GM12891 (cell line): Measurements from ENCODE around the gene NDUFA12.

Experiments
- DNase-seq: peaks from one replicate; pipeline ENCODE4 v3.0.0; 2011; ENCODE audit warnings: low spot score; ENCODE audit not compliant: insufficient read length
- FAIRE-seq: peaks from 2 replicates; lab custom pipeline; 2011; peaks lifted over from hg19 to GRCh38; lab: Jason Lieb, UNC
- PAX5 ChIP-seq: IDR thresholded peaks from 2 replicates; pipeline ENCODE4 v1.6.1; 2011; ENCODE audit warnings: low read length, moderate library complexity, mild to moderate bottlenecking; ENCODE audit not compliant: insufficient read depth, severe bottlenecking
- POLR2A ChIP-seq: IDR thresholded peaks from 2 replicates; pipeline ENCODE4 v1.6.1; 2011; ENCODE audit warnings: low read depth, low read length, control low read depth
- POLR2AphosphoS5 ChIP-seq: IDR thresholded peaks from 2 replicates; pipeline ENCODE4 v1.6.1; 2011; ENCODE audit warnings: low read depth, low read length, control low read depth
- POU2F2 ChIP-seq: IDR thresholded peaks from 2 replicates; pipeline ENCODE4 v1.6.1; 2011; ENCODE audit warnings: low read depth, mild to moderate bottlenecking, control low read depth, low read length, moderate library complexity
- SPI1 ChIP-seq: IDR thresholded peaks from 2 replicates; pipeline ENCODE4 v1.6.1; 2011; ENCODE audit warnings: low read depth, low read length, control low read depth
- TAF1 ChIP-seq: IDR thresholded peaks from 2 replicates; pipeline ENCODE4 v1.6.1; 2011; ENCODE audit warnings: low read depth, low read length, control low read depth

The NDUFA12 gene

GRCh38 chr12:94983321-94983720 is 20.2 kb downstream of the NDUFA12 start:
- TF ChIP-seq SPI1 = no peak
- no peak for TF ChIP-seq TAF1
- no peak for TF ChIP-seq PAX5
- no peak for TF ChIP-seq POLR2AphosphoS5
- no peak for TF ChIP-seq POLR2A
- no peak for DNase-seq
- FAIRE-seq = no peak

DNA sequence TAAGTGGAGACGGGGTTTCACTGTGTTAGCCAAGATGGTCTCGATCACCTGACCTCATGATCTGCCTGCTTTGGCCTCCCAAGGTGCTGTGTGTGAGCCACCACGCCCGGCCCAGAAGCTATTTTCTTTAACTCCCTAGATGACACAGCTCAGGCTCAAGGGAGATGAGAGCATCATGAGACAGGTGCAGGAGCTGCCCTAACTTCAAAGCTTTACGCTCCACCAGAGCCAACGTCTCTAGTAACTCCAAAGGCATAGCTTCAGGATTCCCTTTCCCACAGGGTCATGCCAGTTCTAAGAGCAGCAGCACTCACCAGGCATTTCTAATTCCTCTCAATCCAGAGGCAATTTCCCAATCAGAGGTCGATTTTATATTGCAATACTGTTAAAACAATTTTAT is 21.0 kb downstream of the NDUFA12 start:
- no peak for DNase-seq
- TF ChIP-seq PAX5 = no peak
- no peak for FAIRE-seq

- no peak for DNase-seq
Measured at GRCh38 chr12:94980577-94980976, 22.9 kb downstream of the NDUFA12 start.

DNA sequence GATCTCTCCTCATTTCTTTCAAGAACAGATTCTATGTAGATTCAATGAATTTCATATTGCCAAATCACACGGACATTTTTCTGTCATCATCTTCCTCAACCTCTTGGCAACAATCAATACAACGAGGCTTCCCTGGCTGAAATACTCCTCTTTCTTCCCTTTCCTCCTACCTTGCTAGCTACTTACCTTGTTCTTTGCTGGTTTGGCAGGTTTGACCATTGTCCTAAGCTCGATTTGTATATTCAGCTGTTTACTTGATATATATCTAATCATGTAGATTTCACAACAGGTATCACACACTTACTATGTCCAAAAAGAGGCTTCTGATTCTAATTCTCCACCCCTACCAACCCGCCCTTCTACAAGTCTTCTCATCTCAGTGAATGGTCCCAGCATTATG is 23.6 kb downstream of the NDUFA12 start:
- TF ChIP-seq TAF1 (no peak), POLR2A (no peak), POLR2AphosphoS5 (no peak)
- no peak for FAIRE-seq
- no peak for DNase-seq

More at GRCh38 chr12:94980577-94980976, 22.9 kb downstream of the NDUFA12 start:
- FAIRE-seq = no peak
- TF ChIP-seq POLR2AphosphoS5 (no peak), TAF1 (no peak), PAX5 (no peak), SPI1 (no peak), POU2F2 (no peak), POLR2A (no peak)

DNA sequence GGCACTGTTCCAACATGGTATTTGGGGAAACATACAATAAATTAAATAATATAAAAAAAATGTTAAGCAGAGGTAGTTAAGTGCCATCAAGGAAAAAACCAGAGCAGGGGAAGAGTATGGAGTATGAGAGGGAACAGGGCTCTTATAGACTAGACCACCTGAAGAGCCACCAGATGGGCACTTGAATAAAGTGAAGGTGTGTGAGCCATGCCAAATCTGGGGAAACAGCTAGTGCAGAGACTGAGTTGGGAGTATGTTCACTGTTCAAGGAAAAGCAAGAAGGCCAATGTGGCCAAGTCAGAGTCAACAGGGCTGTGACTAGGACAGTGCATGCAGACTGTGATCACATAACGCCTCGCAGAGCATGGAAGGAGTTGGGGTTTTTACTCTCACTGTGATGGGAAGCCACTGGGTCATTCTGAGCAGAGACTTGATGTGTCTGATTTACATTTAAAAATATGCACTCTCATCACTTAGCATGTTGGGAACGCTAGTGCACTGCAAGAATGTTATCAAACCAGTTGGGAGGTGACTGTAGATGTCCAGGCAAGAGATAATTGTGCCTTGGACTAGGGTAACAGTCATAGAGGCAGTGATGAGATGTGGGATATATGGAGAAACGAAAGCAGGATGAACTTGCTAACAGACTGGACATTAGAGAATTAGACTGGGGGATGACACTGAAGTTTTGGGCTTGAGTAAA is 25.6 kb downstream of the NDUFA12 start:
- DNase-seq (no peak), FAIRE-seq (no peak)
- TF ChIP-seq TAF1 = no peak
- no peak for TF ChIP-seq SPI1
- TF ChIP-seq PAX5 = no peak
- TF ChIP-seq POLR2AphosphoS5 = no peak
- TF ChIP-seq POU2F2 = no peak
- TF ChIP-seq POLR2A = no peak

DNA sequence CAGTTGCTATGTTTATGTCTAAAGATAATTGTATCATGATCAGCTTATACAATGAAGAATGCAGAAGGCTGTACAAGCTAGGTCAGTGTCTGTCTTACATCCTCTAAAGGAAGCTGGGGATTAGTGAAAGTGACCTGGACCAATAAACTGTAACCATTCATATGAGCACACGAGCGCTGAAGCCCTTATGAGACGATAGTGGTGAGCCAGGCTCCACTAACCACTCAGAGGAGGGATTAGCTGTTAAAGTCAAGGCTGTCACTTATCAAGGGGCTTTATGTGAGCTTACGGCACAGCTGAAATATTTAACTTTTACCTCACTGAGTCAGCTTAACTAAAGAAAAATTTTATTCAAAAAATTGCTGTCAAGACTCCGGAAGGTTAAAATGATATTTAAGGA is 30.3 kb downstream of the NDUFA12 start:
- no peak for DNase-seq
- no peak for TF ChIP-seq POLR2AphosphoS5
- TF ChIP-seq TAF1 = no peak
- no peak for TF ChIP-seq POLR2A
- no peak for TF ChIP-seq SPI1
- TF ChIP-seq PAX5 = no peak
- TF ChIP-seq POU2F2 = no peak
- no peak for FAIRE-seq

DNA sequence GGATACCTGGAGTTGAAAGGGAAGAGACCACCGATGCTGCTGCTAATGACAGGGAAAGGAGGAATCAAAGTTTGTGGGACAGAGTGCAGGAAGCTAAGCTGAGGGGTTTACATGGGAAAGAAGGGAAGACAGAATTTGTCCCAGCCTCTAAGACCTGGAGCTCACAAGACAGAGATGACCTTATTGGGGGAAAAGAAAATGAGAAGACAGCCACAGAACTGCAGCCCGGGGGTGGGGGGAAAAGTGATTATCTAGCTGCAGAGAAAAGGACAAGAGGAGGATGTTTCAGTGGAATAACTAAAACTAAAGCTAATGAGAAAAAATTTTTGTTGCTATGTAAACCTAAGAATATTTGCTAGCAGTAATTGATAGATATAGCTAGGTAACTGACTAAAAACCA is 30.7 kb downstream of the NDUFA12 start:
- DNase-seq (no peak), FAIRE-seq (no peak)
- TF ChIP-seq POLR2AphosphoS5 (no peak), POLR2A (no peak), SPI1 (no peak), PAX5 (no peak), TAF1 (no peak), POU2F2 (no peak)

- FAIRE-seq (no peak), DNase-seq (no peak)
- TF ChIP-seq POLR2AphosphoS5 (no peak), PAX5 (no peak), TAF1 (no peak), POLR2A (no peak), POU2F2 (no peak), SPI1 (no peak)
Measured at GRCh38 chr12:94971923-94972322, 31.6 kb downstream of the NDUFA12 start.

- no peak for DNase-seq
- no peak for TF ChIP-seq POLR2AphosphoS5
- no peak for TF ChIP-seq SPI1
- no peak for TF ChIP-seq POU2F2
- no peak for TF ChIP-seq TAF1
- TF ChIP-seq POLR2A = no peak
- TF ChIP-seq PAX5 = no peak
- no peak for FAIRE-seq
Measured at GRCh38 chr12:94970560-94970959, 32.9 kb downstream of the NDUFA12 start.

GRCh38 chr12:94969424-94969823 is 34.1 kb downstream of the NDUFA12 start:
- FAIRE-seq (peak; percentile 35), DNase-seq (no peak)
- TF ChIP-seq POLR2A (no peak), TAF1 (no peak), PAX5 (no peak), POLR2AphosphoS5 (no peak), SPI1 (no peak), POU2F2 (no peak)

GRCh38 chr12:94965982-94966630 is 37.4 kb downstream of the NDUFA12 start:
- no peak for FAIRE-seq
- TF ChIP-seq SPI1 (no peak), PAX5 (no peak), POLR2AphosphoS5 (no peak), POU2F2 (no peak), POLR2A (no peak), TAF1 (no peak)
- no peak for DNase-seq
